Activated T-cell treated with anti-CD3 and anti-CD28 coated beads, Interleukin-2, amount 50 U/mL, for 72 hours (primary cell): Measurements from ENCODE around the gene CAPN13. TPM values are rescaled to one million over a fixed set of nuclear protein-coding genes. Genes with fewer than 3 reads are reported as not detected.

Source experiments
- ATAC-seq, 2 donors: fragments of 150-1000 bp; cut with Tn5 transposase; replicated peaks in 1 of 2; 2 replicates each; pipeline ENCODE4 v1.10.0; 2021; ENCODE audit warnings: moderate library complexity in 2 of 2, mild to moderate bottlenecking in 1 of 2
- DNase-seq, 2 donors: peaks; one replicate each; pipeline ENCODE4 v3.0.0; 2021 to 2022; ENCODE audit warnings: mixed read lengths in 1 of 2
- H3K27ac Mint-ChIP-seq: one replicate; pipeline ENCODE4 v1.8.0; 2022; ENCODE audit warnings: mild to moderate bottlenecking, moderate library complexity, mixed read lengths
- H3K27me3 Mint-ChIP-seq: one replicate; pipeline ENCODE4 v1.8.0; 2022; ENCODE audit warnings: low read depth, mixed read lengths
- H3K36me3 Mint-ChIP-seq, 2 donors: one replicate each; pipeline ENCODE4 v1.8.0; 2022; ENCODE audit warnings: mixed read lengths in 2 of 2, mild to moderate bottlenecking in 1 of 2; ENCODE audit not compliant: insufficient read depth in 2 of 2
- H3K4me1 Mint-ChIP-seq: one replicate; pipeline ENCODE4 v1.8.0; 2022; ENCODE audit warnings: low read depth, mixed read lengths
- H3K4me3 Mint-ChIP-seq, 2 donors: one replicate each; pipeline ENCODE4 v1.8.0; 2022; ENCODE audit warnings: mild to moderate bottlenecking in 2 of 2, mixed read lengths in 2 of 2, moderate library complexity in 2 of 2
- H3K9me3 Mint-ChIP-seq, 2 donors: one replicate each; pipeline ENCODE4 v1.8.0; 2022; ENCODE audit warnings: mixed read lengths in 2 of 2
- total RNA-seq, 2 donors: library from RNA; stranded (reverse); gene quantifications; one replicate each; pipeline ENCODE4 v1.2.3, GENCODE V29; 2022

CAPN13 gene
- total RNA-seq, 2 donors from 2014 or later: not detected

GRCh38 chr2:30747206-30747605 is 60.0 kb downstream of the CAPN13 start:
- Mint-ChIP-seq H3K4me3 (no peak overlapping the region), H3K4me1 (no peaks in the 10 kb centered on the region), H3K27ac (no peak overlapping the region), H3K36me3 (no peaks in the 10 kb centered on the region), H3K27me3 (peaks cover 15% of the 10 kb centered on the region), H3K9me3 (no peaks in the 10 kb centered on the region)
- DNase-seq (no peak), ATAC-seq (no peak)

- Mint-ChIP-seq H3K36me3 (no peaks in the 10 kb centered on the region), H3K27ac (no peak overlapping the region), H3K4me1 (no peaks in the 10 kb centered on the region), H3K27me3 (peaks cover 5% of the 10 kb centered on the region), H3K4me3 (no peak overlapping the region), H3K9me3 (no peaks in the 10 kb centered on the region)
- no peak for DNase-seq
- ATAC-seq: no peak
These were observed 62.4 kb downstream of the CAPN13 start for GRCh38 chr2:30744823-30745222.

- Mint-ChIP-seq H3K9me3 (no peaks in the 10 kb centered on the region), H3K36me3 (no peaks in the 10 kb centered on the region), H3K4me1 (no peaks in the 10 kb centered on the region), H3K27me3 (no peaks in the 10 kb centered on the region), H3K27ac (no peak overlapping the region), H3K4me3 (no peak overlapping the region)
- ATAC-seq: no peak
- no peak for DNase-seq
These were observed 65.7 kb downstream of the CAPN13 start for GRCh38 chr2:30741576-30741975.

- Mint-ChIP-seq H3K27me3 (peaks cover 2% of the 10 kb centered on the region), H3K9me3 (no peaks in the 10 kb centered on the region), H3K27ac (no peak overlapping the region), H3K36me3 (no peaks in the 10 kb centered on the region), H3K4me1 (no peaks in the 10 kb centered on the region), H3K4me3 (no peak overlapping the region)
- ATAC-seq: no peak
- no peak for DNase-seq
These were observed 68.9 kb downstream of the CAPN13 start for GRCh38 chr2:30738141-30738911.

- no peak for DNase-seq
- H3K9me3 Mint-ChIP-seq: no peaks in the 10 kb centered on the region
- ATAC-seq: no peak
- H3K4me1 Mint-ChIP-seq: no peaks in the 10 kb centered on the region
- H3K4me3 Mint-ChIP-seq: no peak overlapping the region
- no peak overlapping the region for H3K27ac Mint-ChIP-seq
- peaks cover 4% of the 10 kb centered on the region for H3K27me3 Mint-ChIP-seq
- H3K36me3 Mint-ChIP-seq: no peaks in the 10 kb centered on the region
These were observed 70.0 kb downstream of the CAPN13 start for GRCh38 chr2:30737326-30737610.

- no peaks in the 10 kb centered on the region for H3K36me3 Mint-ChIP-seq
- no peak overlapping the region for H3K4me3 Mint-ChIP-seq
- no peaks in the 10 kb centered on the region for H3K4me1 Mint-ChIP-seq
- no peak for ATAC-seq
- no peak for DNase-seq
- H3K9me3 Mint-ChIP-seq: no peaks in the 10 kb centered on the region
- no peak overlapping the region for H3K27ac Mint-ChIP-seq
- H3K27me3 Mint-ChIP-seq: peaks cover 4% of the 10 kb centered on the region
These were observed 70.6 kb downstream of the CAPN13 start for GRCh38 chr2:30736461-30737325.

- Mint-ChIP-seq H3K36me3 (no peaks in the 10 kb centered on the region), H3K27ac (no peak overlapping the region), H3K27me3 (peaks cover 4% of the 10 kb centered on the region), H3K4me3 (no peak overlapping the region), H3K4me1 (no peaks in the 10 kb centered on the region), H3K9me3 (no peaks in the 10 kb centered on the region)
- DNase-seq (no peak), ATAC-seq (no peak)
These were observed 73.2 kb downstream of the CAPN13 start for GRCh38 chr2:30733876-30734520.

GRCh38 chr2:30732876-30733275 is 74.4 kb downstream of the CAPN13 start:
- H3K9me3 Mint-ChIP-seq: no peaks in the 10 kb centered on the region
- H3K4me3 Mint-ChIP-seq: no peak overlapping the region
- H3K27ac Mint-ChIP-seq: no peak overlapping the region
- ATAC-seq: no peak
- H3K4me1 Mint-ChIP-seq: no peaks in the 10 kb centered on the region
- DNase-seq: no peak
- H3K36me3 Mint-ChIP-seq: no peaks in the 10 kb centered on the region
- H3K27me3 Mint-ChIP-seq: peaks cover 4% of the 10 kb centered on the region

GRCh38 chr2:30732376-30732775 is 74.9 kb downstream of the CAPN13 start:
- no peaks in the 10 kb centered on the region for H3K36me3 Mint-ChIP-seq
- no peak overlapping the region for H3K27ac Mint-ChIP-seq
- H3K9me3 Mint-ChIP-seq: no peaks in the 10 kb centered on the region
- DNase-seq (no peak), ATAC-seq (no peak)
- peaks cover 4% of the 10 kb centered on the region for H3K27me3 Mint-ChIP-seq
- no peaks in the 10 kb centered on the region for H3K4me1 Mint-ChIP-seq
- no peak overlapping the region for H3K4me3 Mint-ChIP-seq

GRCh38 chr2:30731706-30732105 is 75.5 kb downstream of the CAPN13 start:
- Mint-ChIP-seq H3K27ac (no peak overlapping the region), H3K9me3 (no peaks in the 10 kb centered on the region), H3K36me3 (no peaks in the 10 kb centered on the region), H3K4me3 (no peak overlapping the region), H3K4me1 (no peaks in the 10 kb centered on the region), H3K27me3 (peaks cover 4% of the 10 kb centered on the region)
- no peak for ATAC-seq
- no peak for DNase-seq

- Mint-ChIP-seq H3K36me3 (no peaks in the 10 kb centered on the region), H3K4me3 (no peak overlapping the region), H3K27ac (no peak overlapping the region), H3K27me3 (peaks cover 4% of the 10 kb centered on the region), H3K9me3 (no peaks in the 10 kb centered on the region), H3K4me1 (no peaks in the 10 kb centered on the region)
- DNase-seq (no peak), ATAC-seq (no peak)
These were observed 76.3 kb downstream of the CAPN13 start for GRCh38 chr2:30730736-30731647.

- H3K36me3 Mint-ChIP-seq: no peaks in the 10 kb centered on the region
- no peaks in the 10 kb centered on the region for H3K9me3 Mint-ChIP-seq
These were observed 78.2 kb downstream of the CAPN13 start for GRCh38 chr2:30729031-30729430.

More at GRCh38 chr2:30729031-30729430, 78.2 kb downstream of the CAPN13 start:
- H3K27ac Mint-ChIP-seq: no peak overlapping the region
- no peak overlapping the region for H3K4me3 Mint-ChIP-seq
- H3K4me1 Mint-ChIP-seq: no peaks in the 10 kb centered on the region
- ATAC-seq (no peak), DNase-seq (no peak)
- peaks cover 19% of the 10 kb centered on the region for H3K27me3 Mint-ChIP-seq
